ENCODE data around the gene PHF21A. TPM values are rescaled to one million over a fixed set of nuclear protein-coding genes. Genes with fewer than 3 reads are reported as not detected.

PHF21A gene
- total and polyA plus RNA-seq, 8 donors, result 36.2 to 77.3 (median 69.3) TPM

DNA sequence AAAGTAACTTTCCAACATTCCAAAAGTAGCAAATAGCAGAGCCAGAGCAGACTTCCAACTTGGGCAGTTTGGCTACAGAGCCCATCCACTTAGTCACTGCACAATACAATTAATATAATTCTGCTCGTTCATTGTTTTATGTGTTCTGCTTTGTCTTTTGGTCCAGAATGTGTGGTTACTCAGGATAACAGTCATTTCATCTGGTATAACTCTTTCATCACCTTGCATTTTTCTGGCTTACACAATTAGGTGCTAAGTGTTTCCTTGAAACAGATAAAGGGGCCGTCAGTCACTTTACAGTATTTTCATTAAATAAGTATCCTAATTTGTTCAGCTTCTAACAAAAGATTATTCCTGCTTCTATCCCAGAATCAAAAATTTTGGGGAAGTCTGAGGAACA is 111.6 kb downstream of the PHF21A start:
- TF ChIP-seq, protein P1, sequence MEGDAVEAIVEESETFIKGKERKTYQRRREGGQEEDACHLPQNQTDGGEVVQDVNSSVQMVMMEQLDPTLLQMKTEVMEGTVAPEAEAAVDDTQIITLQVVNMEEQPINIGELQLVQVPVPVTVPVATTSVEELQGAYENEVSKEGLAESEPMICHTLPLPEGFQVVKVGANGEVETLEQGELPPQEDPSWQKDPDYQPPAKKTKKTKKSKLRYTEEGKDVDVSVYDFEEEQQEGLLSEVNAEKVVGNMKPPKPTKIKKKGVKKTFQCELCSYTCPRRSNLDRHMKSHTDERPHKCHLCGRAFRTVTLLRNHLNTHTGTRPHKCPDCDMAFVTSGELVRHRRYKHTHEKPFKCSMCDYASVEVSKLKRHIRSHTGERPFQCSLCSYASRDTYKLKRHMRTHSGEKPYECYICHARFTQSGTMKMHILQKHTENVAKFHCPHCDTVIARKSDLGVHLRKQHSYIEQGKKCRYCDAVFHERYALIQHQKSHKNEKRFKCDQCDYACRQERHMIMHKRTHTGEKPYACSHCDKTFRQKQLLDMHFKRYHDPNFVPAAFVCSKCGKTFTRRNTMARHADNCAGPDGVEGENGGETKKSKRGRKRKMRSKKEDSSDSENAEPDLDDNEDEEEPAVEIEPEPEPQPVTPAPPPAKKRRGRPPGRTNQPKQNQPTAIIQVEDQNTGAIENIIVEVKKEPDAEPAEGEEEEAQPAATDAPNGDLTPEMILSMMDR (IDR thresholded peaks at IDR 0.05), result no peak

DNA sequence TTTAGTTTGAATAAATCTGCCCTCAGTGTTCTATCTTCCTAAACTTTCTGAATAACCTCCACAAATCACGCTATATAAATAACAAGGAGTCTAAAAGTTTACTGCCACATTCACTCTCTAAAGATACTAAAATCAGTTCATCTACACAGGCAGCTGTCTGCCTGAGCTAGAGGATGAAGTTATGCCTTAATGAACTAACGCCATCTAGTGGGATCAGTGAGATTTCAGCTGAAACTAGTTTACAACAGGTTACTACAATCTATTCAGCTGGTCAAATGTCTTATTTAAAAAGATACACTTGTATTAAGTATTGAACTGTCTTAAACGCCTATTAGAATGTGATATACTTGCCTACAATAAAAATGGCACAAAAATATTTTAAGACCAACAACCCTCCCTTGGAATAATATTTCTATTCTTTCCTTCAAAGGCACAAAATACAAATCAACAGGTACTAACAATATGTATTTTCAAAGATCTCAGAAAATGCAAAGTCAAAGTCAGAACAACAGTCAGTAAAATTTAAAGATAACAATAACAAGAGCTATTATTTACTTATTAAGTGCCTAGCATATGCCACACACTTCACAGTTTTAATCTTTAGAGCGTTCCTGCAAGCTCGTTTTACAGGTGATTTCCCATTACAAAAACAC is 114.7 kb downstream of the PHF21A start:
- TF ChIP-seq, protein P1 (IDR thresholded peaks at IDR 0.05), result peak; percentile 60 to 71
- DNase-seq, result peak in 2 of 4 donors; percentile 57 to 75
- Histone ChIP-seq H3K27me3 (no peaks in the 10 kb centered on the region), H3K4me1 (peaks cover 8 to 19% of the 10 kb centered on the region in 2 donors), H3K9me3 (no peaks in the 10 kb centered on the region), H3K27ac (no peak overlapping the region), H3K36me3 (no peaks in the 10 kb centered on the region), H3K4me3 (no peak overlapping the region)
- ATAC-seq, result peak; percentile 93
- intact Hi-C loops (cut with DNase I), result no loop called here

More for the DNA sequence above, 111.6 kb downstream of the PHF21A start:
- DNase-seq, result no peak
- no peak overlapping the region for H3K27ac ChIP-seq
- no peak overlapping the region for H3K4me3 ChIP-seq
- peaks cover 0 to 13% of the 10 kb centered on the region in 2 donors for H3K4me1 ChIP-seq
- H3K36me3 ChIP-seq, result no peaks in the 10 kb centered on the region
- no peaks in the 10 kb centered on the region for H3K9me3 ChIP-seq
- H3K27me3 ChIP-seq, result no peaks in the 10 kb centered on the region
- no peak for ATAC-seq
- intact Hi-C loops (cut with DNase I), result no loop called here

DNA sequence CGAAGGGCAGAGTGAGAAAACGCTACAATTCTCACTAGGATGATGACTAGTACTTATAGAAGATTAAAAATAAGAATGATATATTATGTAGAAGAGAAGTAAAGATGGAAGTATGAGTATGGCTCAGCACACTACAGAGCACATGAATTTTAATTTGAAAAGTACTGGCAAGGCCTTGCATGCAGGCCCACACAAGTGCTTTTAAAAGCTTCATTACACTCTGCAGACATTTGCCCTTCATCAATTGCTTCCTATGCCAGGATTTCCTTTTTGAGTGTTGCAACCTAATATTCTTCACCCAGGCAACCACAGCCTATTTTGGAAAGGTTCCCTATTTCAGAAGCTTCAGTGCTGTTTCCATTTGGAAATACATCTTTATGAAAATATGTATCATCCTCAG is 117.7 kb downstream of the PHF21A start:
- no peak overlapping the region for H3K27ac ChIP-seq
- no peak for ATAC-seq
- DNase-seq, result peak in 1 of 4 donors; percentile 57
- intact Hi-C loops (cut with DNase I), result no loop called here
- peaks cover 6 to 8% of the 10 kb centered on the region in 2 donors for H3K4me1 ChIP-seq
- TF ChIP-seq, protein P1 (IDR thresholded peaks at IDR 0.05), result no peak
- H3K4me3 ChIP-seq, result no peak overlapping the region
- H3K36me3 ChIP-seq, result no peaks in the 10 kb centered on the region
- H3K9me3 ChIP-seq, result no peaks in the 10 kb centered on the region
- no peaks in the 10 kb centered on the region for H3K27me3 ChIP-seq

DNA sequence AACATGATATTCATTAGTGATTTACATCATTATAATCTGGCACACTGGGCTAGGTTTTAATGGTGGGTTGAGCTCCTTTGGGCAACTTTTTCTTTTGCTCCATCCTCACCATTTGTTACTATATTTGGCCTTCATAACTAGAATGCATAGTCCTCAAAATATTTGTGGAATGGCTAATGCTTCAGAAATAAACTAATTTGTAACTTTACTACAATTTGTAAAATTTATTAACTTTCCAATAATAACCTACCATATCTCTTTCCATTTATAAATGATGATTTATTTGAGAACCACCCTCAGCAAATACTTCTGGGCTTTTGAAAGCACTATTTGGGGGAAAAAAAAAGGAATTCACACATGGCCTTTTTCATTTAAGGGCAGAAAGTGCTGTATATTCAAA is 119.1 kb downstream of the PHF21A start:
- Histone ChIP-seq H3K9me3 (no peaks in the 10 kb centered on the region), H3K36me3 (no peaks in the 10 kb centered on the region), H3K27ac (no peak overlapping the region), H3K4me1 (peaks cover 6 to 8% of the 10 kb centered on the region in 2 donors), H3K27me3 (no peaks in the 10 kb centered on the region), H3K4me3 (no peak overlapping the region)
- DNase-seq, result no peak
- ATAC-seq, result no peak
- TF ChIP-seq, protein P1 (IDR thresholded peaks at IDR 0.05), result no peak
- intact Hi-C loops (cut with DNase I), result no loop called here

DNA sequence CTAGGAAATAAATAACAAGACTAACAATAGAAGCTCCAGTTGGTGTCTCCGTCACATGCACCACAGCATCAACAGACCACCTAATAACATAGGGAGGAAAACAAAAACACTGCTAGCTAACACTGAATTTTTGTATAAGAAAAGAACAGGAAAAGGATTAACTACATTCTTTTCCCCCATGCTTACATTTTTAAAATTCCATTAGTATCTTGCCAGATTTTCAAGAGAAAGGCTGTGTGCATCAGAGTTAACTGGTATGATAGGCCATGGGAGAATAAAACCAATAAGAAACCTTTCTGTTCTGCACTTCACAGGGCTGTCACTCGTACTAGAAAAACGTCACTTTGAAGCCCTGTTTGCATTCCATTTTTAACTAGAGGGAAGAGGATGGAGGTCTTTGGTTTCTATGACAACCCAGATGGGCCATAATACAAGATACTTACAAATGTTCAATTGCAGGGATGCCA is 119.8 kb downstream of the PHF21A start:
- ATAC-seq (no peak), DNase-seq (no peak)
- Histone ChIP-seq H3K27me3 (no peaks in the 10 kb centered on the region), H3K36me3 (no peaks in the 10 kb centered on the region), H3K4me3 (no peak overlapping the region), H3K9me3 (no peaks in the 10 kb centered on the region), H3K4me1 (peaks cover 6 to 8% of the 10 kb centered on the region in 2 donors), H3K27ac (no peak overlapping the region)
- intact Hi-C loops (cut with DNase I), result no loop called here
- TF ChIP-seq, protein P1 (IDR thresholded peaks at IDR 0.05), result no peak
